ENCODE measurements around the gene CGNL1. TPM values are rescaled to one million over a fixed set of nuclear protein-coding genes. Genes with fewer than 3 reads are reported as not detected.

CGNL1 gene
- total RNA-seq, 2 experiments from 2014 or later = not detected

DNA sequence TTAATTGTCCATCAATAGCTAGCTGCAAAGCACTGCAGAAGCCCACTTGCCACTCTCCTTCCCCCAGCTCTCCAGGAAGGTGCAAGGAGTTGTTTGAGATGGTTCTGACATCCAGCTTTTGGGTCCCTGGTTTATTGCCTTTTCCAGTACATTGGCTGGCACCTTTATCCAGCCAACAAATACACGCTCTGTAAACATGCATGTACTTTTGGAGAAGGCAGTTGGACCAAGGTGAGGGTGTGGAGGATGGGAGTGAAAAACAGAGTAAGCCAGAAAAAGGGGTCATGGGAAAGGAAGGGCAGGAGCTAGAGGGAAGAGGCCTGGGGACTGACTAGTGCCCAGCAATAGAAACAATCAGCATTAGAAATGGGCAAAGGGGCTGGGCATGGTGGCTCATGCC is 102.7 kb downstream of the CGNL1 start:
- H3K36me3 Mint-ChIP-seq = no peaks in the 10 kb centered on the region
- CTCF ChIA-PET = interaction anchor here (1.2 kb wide), 1 partner anchor 63 kb away, joined by 3 read pairs; no protein-coding TSS in a partner anchor
- no peak overlapping the region for H3K4me3 Mint-ChIP-seq
- intact Hi-C loops (cut with micrococcal nuclease) = no loop called here
- peaks cover 15% of the 10 kb centered on the region for H3K27me3 Mint-ChIP-seq
- no peak overlapping the region for H3K27ac Mint-ChIP-seq
- no peaks in the 10 kb centered on the region for H3K9me3 Mint-ChIP-seq
- DNase-seq = no peak
- no peaks in the 10 kb centered on the region for H3K4me1 Mint-ChIP-seq (ENCODE audit: low read depth)
- POLR2A ChIA-PET = interaction anchor here (0.6 kb wide), 1 partner anchor 56 kb away, joined by 3 read pairs; no protein-coding TSS in a partner anchor

GRCh38 chr15:57481038-57481705 is 104.9 kb downstream of the CGNL1 start:
- no peaks in the 10 kb centered on the region for H3K9me3 Mint-ChIP-seq
- H3K27me3 Mint-ChIP-seq = peaks cover 19% of the 10 kb centered on the region
- no peaks in the 10 kb centered on the region for H3K4me1 Mint-ChIP-seq (ENCODE audit: low read depth)
- DNase-seq = no peak
- POLR2A ChIA-PET = no interaction called here
- no peak overlapping the region for H3K4me3 Mint-ChIP-seq
- H3K36me3 Mint-ChIP-seq = no peaks in the 10 kb centered on the region
- H3K27ac Mint-ChIP-seq = no peak overlapping the region
- CTCF ChIA-PET = no interaction called here
- intact Hi-C loops (cut with micrococcal nuclease) = no loop called here

- no peaks in the 10 kb centered on the region for H3K4me1 Mint-ChIP-seq (ENCODE audit: low read depth)
- DNase-seq = no peak
- POLR2A ChIA-PET = no interaction called here
- H3K27me3 Mint-ChIP-seq = peaks cover 25% of the 10 kb centered on the region
- CTCF ChIA-PET = no interaction called here
- intact Hi-C loops (cut with micrococcal nuclease) = no loop called here
- no peaks in the 10 kb centered on the region for H3K36me3 Mint-ChIP-seq
- no peak overlapping the region for H3K4me3 Mint-ChIP-seq
- no peaks in the 10 kb centered on the region for H3K9me3 Mint-ChIP-seq
- no peak overlapping the region for H3K27ac Mint-ChIP-seq
These were observed 109.6 kb downstream of the CGNL1 start for GRCh38 chr15:57485869-57486268.

DNA sequence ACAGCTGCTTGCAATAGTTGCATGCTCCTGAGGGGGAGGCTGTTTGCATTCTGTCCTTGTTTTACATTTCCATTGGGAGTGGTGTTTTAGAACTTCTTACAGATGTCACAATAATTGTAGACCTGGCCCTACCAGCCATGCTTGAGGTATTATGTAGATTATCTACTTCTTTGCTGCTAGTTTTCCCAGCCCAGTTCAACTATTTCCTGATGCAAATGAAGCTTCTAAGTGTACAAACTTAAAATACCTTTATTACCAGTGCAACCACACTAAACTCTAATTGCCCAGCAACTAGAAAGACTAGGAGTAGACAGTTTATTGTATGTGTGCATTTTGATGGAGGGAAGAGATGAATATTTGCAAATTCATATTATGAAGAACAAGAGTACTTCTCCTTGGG is 110.5 kb downstream of the CGNL1 start:
- H3K4me1 Mint-ChIP-seq (ENCODE audit: low read depth) = no peaks in the 10 kb centered on the region
- DNase-seq = no peak
- intact Hi-C loops (cut with micrococcal nuclease) = no loop called here
- H3K4me3 Mint-ChIP-seq = no peak overlapping the region
- CTCF ChIA-PET = no interaction called here
- H3K27ac Mint-ChIP-seq = no peak overlapping the region
- POLR2A ChIA-PET = no interaction called here
- no peaks in the 10 kb centered on the region for H3K9me3 Mint-ChIP-seq
- no peaks in the 10 kb centered on the region for H3K36me3 Mint-ChIP-seq
- H3K27me3 Mint-ChIP-seq = peaks cover 29% of the 10 kb centered on the region

DNA sequence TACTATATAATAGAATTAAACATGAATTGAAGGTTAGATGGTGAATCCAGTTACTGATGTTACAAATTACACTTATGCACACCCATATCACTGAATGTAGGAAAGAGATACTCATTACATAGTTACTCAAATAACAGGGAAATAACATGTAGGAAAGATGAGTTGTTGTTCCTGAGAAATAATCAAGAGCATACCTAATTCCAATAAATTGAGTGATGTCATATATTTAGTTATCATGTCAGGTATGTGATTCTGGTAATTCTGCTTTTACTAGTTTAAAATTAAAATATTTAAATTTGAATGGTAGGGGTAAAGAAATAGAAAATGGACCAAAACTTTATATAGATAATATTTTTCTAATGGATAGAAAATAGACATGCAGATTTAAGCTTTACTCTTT is 112.8 kb downstream of the CGNL1 start:
- Mint-ChIP-seq H3K9me3 (no peaks in the 10 kb centered on the region), H3K36me3 (no peaks in the 10 kb centered on the region), H3K4me3 (no peak overlapping the region), H3K4me1 (ENCODE audit: low read depth) (no peaks in the 10 kb centered on the region), H3K27ac (no peak overlapping the region), H3K27me3 (peaks cover 29% of the 10 kb centered on the region)
- intact Hi-C loops (cut with micrococcal nuclease) = no loop called here
- no peak for DNase-seq
- ChIA-PET POLR2A (no interaction called here), CTCF (interaction anchor here (0.6 kb wide), 1 partner anchor 150 kb away, joined by 4 read pairs; no protein-coding TSS in a partner anchor)

DNA sequence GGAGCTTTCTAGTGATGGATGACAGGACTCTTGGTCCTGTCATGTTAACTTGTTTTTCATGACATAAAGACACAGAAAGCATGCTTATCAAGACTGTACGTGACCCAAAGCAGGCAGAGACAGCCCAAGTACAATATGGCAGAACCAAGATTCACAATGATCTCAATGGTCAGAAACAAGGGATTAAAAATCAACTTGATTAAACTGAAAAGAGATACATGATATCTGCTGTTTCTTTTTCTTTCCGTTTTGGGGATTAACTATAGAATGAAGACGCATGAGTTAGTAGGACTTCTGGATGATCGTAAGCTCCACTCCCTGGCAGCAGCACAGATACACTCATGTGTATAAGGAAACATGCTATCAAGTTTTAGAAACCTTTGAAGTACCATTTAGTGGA is 117.0 kb downstream of the CGNL1 start:
- H3K4me3 Mint-ChIP-seq = no peak overlapping the region
- no peaks in the 10 kb centered on the region for H3K36me3 Mint-ChIP-seq
- no peak overlapping the region for H3K27ac Mint-ChIP-seq
- no peaks in the 10 kb centered on the region for H3K4me1 Mint-ChIP-seq (ENCODE audit: low read depth)
- intact Hi-C loops (cut with micrococcal nuclease) = no loop called here
- CTCF ChIA-PET = no interaction called here
- POLR2A ChIA-PET = no interaction called here
- peaks cover 11% of the 10 kb centered on the region for H3K27me3 Mint-ChIP-seq
- H3K9me3 Mint-ChIP-seq = no peaks in the 10 kb centered on the region
- no peak for DNase-seq

- Mint-ChIP-seq H3K4me1 (ENCODE audit: low read depth) (no peaks in the 10 kb centered on the region), H3K36me3 (no peaks in the 10 kb centered on the region), H3K27ac (no peak overlapping the region), H3K9me3 (no peaks in the 10 kb centered on the region), H3K4me3 (no peak overlapping the region), H3K27me3 (peaks cover 11% of the 10 kb centered on the region)
- ChIA-PET CTCF (no interaction called here), POLR2A (no interaction called here)
- intact Hi-C loops (cut with micrococcal nuclease) = no loop called here
- no peak for DNase-seq
These were observed 118.3 kb downstream of the CGNL1 start for GRCh38 chr15:57494581-57494980.

GRCh38 chr15:57495041-57495440 is 118.7 kb downstream of the CGNL1 start:
- POLR2A ChIA-PET = no interaction called here
- CTCF ChIA-PET = no interaction called here
- Mint-ChIP-seq H3K36me3 (no peaks in the 10 kb centered on the region), H3K27me3 (peaks cover 11% of the 10 kb centered on the region), H3K4me3 (no peak overlapping the region), H3K27ac (no peak overlapping the region), H3K9me3 (no peaks in the 10 kb centered on the region), H3K4me1 (ENCODE audit: low read depth) (no peaks in the 10 kb centered on the region)
- DNase-seq = no peak
- intact Hi-C loops (cut with micrococcal nuclease) = no loop called here

- Mint-ChIP-seq H3K9me3 (no peaks in the 10 kb centered on the region), H3K27ac (no peak overlapping the region), H3K4me1 (ENCODE audit: low read depth) (no peaks in the 10 kb centered on the region), H3K36me3 (no peaks in the 10 kb centered on the region), H3K4me3 (no peak overlapping the region), H3K27me3 (peaks cover 7% of the 10 kb centered on the region)
- DNase-seq = no peak
- intact Hi-C loops (cut with micrococcal nuclease) = no loop called here
- ChIA-PET POLR2A (no interaction called here), CTCF (no interaction called here)
These were observed 119.4 kb downstream of the CGNL1 start for GRCh38 chr15:57495554-57496165.

- Mint-ChIP-seq H3K36me3 (no peaks in the 10 kb centered on the region), H3K27me3 (no peaks in the 10 kb centered on the region), H3K4me3 (no peak overlapping the region), H3K27ac (no peak overlapping the region), H3K4me1 (ENCODE audit: low read depth) (no peaks in the 10 kb centered on the region), H3K9me3 (no peaks in the 10 kb centered on the region)
- ChIA-PET POLR2A (no interaction called here), CTCF (no interaction called here)
- no peak for DNase-seq
- intact Hi-C loops (cut with micrococcal nuclease) = no loop called here
These were observed 120.3 kb downstream of the CGNL1 start for GRCh38 chr15:57496594-57496945.

DNA sequence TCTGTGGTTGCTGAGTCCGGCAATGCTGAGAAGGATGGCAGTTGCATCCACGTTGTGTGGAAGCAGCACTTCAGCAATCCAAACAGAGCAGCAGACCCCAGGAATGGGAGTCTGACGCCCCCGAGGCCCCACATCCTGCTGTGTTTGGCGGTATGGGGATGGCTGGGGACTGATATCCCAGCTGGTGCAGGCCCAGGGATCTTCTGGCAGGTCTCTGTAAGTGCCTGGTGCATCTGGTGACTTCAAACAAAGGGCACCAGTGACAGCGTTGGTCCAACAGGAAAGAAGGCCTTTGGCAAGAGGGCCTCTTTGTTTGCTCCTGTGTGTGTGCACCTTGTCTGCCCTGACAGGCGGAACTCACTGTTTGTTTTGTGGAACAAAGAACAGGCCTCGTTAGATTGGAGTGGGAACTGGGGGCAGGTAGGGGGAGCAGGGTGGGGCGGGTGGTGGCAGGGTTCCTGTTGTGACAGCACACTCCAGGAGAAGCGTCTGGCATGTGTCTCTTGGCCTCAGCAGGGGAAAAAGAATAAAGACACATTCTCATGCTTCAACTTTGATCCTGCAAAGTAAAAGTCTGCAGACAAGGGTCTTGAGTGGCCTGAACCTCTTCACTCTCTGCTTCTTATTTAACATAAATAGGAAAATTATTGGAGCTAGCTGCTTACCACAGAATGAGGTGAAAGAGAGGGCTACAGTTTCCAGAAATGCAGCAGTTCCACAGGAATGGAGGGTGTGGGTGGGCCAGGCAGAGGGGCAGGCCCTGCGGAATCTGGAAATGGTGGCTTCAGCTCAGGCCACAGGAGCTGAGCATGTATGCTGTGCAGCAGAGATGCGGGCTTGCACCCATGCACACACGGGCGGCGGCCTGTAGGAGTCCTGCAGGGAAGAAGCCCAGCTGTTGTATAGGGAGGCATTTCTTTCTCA is 120.9 kb downstream of the CGNL1 start:
- intact Hi-C loops (cut with micrococcal nuclease) = no loop called here
- H3K4me1 Mint-ChIP-seq (ENCODE audit: low read depth) = no peaks in the 10 kb centered on the region
- CTCF ChIA-PET = interaction anchor here (0.5 kb wide), 1 partner anchor 45 kb away, joined by 3 read pairs; no protein-coding TSS in a partner anchor
- no peak for DNase-seq
- H3K36me3 Mint-ChIP-seq = no peaks in the 10 kb centered on the region
- POLR2A ChIA-PET = no interaction called here
- H3K4me3 Mint-ChIP-seq = no peak overlapping the region
- no peaks in the 10 kb centered on the region for H3K27me3 Mint-ChIP-seq
- no peak overlapping the region for H3K27ac Mint-ChIP-seq
- H3K9me3 Mint-ChIP-seq = no peaks in the 10 kb centered on the region

DNA sequence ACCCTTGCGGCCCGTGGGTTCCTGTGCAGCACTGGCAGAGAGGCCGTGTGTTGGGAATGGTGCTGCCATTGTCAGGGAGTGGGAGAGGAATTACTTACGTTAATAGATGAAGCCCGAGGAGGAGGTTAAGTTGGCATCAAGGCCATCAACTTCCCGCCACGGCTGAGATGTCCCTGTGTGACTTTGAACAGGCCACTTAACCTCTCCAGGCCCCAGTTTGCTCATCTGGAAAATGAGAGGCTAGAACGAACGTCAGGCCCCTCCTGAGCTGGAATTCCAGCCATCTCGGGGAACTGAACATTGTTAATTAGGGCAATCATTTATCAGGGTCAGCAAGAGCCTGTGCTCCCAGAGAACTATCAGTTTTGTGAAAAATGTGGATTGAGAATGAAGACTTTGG is 124.0 kb downstream of the CGNL1 start:
- POLR2A ChIA-PET = no interaction called here
- CTCF ChIA-PET = no interaction called here
- Mint-ChIP-seq H3K4me1 (ENCODE audit: low read depth) (no peaks in the 10 kb centered on the region), H3K36me3 (no peaks in the 10 kb centered on the region), H3K4me3 (no peak overlapping the region), H3K27me3 (no peaks in the 10 kb centered on the region), H3K27ac (no peak overlapping the region), H3K9me3 (no peaks in the 10 kb centered on the region)
- intact Hi-C loops (cut with micrococcal nuclease) = no loop called here
- no peak for DNase-seq
